ENCODE results near the gene PCDHGB7.
"Not testable (repeated sequence)": the region's sequence is repeated elsewhere in the genome, so short reads cannot be mapped to it uniquely, and the experiment has no call there.

Gene PCDHGB7

GRCh38 chr5:141430332-141431113 is 13.0 kb downstream of the PCDHGB7 start, which contains the start of gene PCDHGA12:
PCDHGA12 (plus strand) TSS chr5:141430507; CDS start chr5:141430760, 253 bp downstream.
- no peak for DNase-seq (ENCODE audit: low read depth)

DNA sequence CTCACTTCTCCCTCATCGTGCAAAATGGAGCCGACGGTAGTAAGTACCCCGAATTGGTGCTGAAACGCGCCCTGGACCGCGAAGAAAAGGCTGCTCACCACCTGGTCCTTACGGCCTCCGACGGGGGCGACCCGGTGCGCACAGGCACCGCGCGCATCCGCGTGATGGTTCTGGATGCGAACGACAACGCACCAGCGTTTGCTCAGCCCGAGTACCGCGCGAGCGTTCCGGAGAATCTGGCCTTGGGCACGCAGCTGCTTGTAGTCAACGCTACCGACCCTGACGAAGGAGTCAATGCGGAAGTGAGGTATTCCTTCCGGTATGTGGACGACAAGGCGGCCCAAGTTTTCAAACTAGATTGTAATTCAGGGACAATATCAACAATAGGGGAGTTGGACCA is 13.8 kb downstream of the PCDHGB7 start:
- DNase-seq (ENCODE audit: low read depth) = no peak

DNA sequence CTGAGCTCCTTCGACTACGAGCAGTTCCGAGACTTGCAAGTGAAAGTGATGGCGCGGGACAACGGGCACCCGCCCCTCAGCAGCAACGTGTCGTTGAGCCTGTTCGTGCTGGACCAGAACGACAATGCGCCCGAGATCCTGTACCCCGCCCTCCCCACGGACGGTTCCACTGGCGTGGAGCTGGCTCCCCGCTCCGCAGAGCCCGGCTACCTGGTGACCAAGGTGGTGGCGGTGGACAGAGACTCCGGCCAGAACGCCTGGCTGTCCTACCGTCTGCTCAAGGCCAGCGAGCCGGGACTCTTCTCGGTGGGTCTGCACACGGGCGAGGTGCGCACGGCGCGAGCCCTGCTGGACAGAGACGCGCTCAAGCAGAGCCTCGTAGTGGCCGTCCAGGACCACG is 14.8 kb downstream of the PCDHGB7 start:
- not testable (repeated sequence) for DNase-seq (ENCODE audit: low read depth)

DNA sequence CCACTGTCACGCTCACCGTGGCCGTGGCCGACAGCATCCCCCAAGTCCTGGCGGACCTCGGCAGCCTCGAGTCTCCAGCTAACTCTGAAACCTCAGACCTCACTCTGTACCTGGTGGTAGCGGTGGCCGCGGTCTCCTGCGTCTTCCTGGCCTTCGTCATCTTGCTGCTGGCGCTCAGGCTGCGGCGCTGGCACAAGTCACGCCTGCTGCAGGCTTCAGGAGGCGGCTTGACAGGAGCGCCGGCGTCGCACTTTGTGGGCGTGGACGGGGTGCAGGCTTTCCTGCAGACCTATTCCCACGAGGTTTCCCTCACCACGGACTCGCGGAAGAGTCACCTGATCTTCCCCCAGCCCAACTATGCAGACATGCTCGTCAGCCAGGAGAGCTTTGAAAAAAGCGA is 15.2 kb downstream of the PCDHGB7 start:
- not testable (repeated sequence) for DNase-seq (ENCODE audit: low read depth)

- no peak for DNase-seq (ENCODE audit: low read depth)
Observed at GRCh38 chr5:141434006-141434405, 16.5 kb downstream of the PCDHGB7 start.

- no peak for DNase-seq (ENCODE audit: low read depth)
Observed at GRCh38 chr5:141437221-141437620, 19.7 kb downstream of the PCDHGB7 start.

DNA sequence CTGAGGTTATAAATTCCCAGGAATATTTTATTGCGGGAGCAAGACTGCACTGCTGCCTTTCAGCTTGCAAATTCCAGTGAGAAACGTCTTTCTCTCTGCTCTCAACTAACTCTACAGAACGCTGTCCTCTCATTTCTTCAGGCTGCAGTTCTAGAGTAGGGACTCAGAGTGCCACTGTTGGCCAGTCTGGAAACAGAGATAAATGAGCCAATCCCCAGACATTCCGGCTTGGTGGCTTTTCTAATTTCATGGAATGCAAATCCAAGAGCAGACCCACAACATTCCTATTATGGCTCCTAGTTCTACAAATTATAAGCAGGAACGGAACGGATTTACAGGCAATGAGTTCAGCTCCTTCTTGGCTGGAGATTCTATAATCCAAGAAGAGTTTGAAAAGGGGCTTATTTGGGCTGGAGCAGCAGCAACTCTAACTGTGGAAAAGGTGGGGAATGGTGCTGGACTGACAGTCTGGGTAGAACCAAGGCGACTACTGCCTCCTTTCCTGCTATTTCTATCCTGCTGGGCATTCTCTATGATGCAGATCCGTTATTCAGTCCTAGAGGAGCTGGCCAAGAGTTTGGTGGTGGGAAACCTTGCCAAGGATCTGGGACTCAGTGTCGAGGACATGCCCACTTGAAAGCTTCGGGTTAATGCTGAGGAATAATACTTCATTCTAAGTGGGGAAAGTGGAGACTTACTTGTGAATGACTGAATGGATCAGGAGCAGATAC is 22.1 kb downstream of the PCDHGB7 start:
- no peak for DNase-seq (ENCODE audit: low read depth)

GRCh38 chr5:141440341-141440740 is 22.9 kb downstream of the PCDHGB7 start:
- no peak for DNase-seq (ENCODE audit: low read depth)

GRCh38 chr5:141441571-141442170 is 24.2 kb downstream of the PCDHGB7 start:
- DNase-seq (ENCODE audit: low read depth) = no peak

GRCh38 chr5:141465351-141465750 is 47.9 kb downstream of the PCDHGB7 start:
- no peak for DNase-seq (ENCODE audit: low read depth)

All from stimulated activated CD8-positive, alpha-beta memory T cell treated with anti-CD3 and anti-CD28 coated beads, Interleukin-4, amount 100 ng/mL, for 24 hours (primary cell).